Transverse colon (tissue), 3 donors: ENCODE measurements around the gene RHOT1.

Experiments
- POLR2A ChIP-seq: fragments of 450-650 bp; IDR thresholded peaks from one replicate; pipeline ENCODE4 v1.6.1; 2016; ENCODE audit warnings: antibody characterized with exemption, mild to moderate bottlenecking, moderate library complexity
- TF ChIP-seq, protein P1 (sequence below), 5 experiments: fragments of 200-600 bp in 3 of 5; fragments of 450-650 bp in 2 of 5; sonication (generic) in 3 of 5; IDR thresholded peaks; 1 replicate in 2 of 5; 2 replicates in 3 of 5; pipeline ENCODE4 v1.5.1; 2016 to 2017; ENCODE audit warnings: antibody characterized with exemption in 5 of 5, inconsistent platforms in 3 of 5, mild to moderate bottlenecking in 2 of 5, moderate library complexity in 1 of 5

DNA sequence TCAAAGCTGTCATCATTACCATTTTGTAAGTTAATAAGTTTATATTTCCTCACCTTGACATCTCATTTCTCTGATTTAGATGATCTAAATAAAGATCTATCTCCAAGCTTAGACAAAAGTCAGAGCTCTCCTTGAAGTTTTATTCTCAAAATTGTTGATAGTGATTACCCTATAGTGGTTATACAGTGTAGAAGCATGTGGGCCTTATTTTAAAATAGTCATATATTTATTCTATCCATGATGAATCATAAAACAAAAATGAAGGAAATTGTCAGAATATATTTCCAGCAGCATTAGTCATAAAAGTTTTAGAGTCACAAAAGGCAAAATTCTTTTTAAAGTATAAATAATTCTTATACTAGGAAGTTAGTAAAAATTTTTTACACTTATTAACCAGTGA lies 49.0 kb downstream of the RHOT1 start:
- TF ChIP-seq, protein P1, sequence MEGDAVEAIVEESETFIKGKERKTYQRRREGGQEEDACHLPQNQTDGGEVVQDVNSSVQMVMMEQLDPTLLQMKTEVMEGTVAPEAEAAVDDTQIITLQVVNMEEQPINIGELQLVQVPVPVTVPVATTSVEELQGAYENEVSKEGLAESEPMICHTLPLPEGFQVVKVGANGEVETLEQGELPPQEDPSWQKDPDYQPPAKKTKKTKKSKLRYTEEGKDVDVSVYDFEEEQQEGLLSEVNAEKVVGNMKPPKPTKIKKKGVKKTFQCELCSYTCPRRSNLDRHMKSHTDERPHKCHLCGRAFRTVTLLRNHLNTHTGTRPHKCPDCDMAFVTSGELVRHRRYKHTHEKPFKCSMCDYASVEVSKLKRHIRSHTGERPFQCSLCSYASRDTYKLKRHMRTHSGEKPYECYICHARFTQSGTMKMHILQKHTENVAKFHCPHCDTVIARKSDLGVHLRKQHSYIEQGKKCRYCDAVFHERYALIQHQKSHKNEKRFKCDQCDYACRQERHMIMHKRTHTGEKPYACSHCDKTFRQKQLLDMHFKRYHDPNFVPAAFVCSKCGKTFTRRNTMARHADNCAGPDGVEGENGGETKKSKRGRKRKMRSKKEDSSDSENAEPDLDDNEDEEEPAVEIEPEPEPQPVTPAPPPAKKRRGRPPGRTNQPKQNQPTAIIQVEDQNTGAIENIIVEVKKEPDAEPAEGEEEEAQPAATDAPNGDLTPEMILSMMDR (IDR thresholded peaks at IDR 0.05), result no peak
- no peak for TF ChIP-seq POLR2A
